Liver (tissue), 3 donors: ENCODE results near the gene MLLT3.

Experiments
- CTCF ChIP-seq: fragments of 150-350 bp; IDR thresholded peaks from 2 replicates; pipeline ENCODE4 v1.5.1; 2017; ENCODE audit warnings: improper control_type of control experiment, low read depth, low read length; ENCODE audit not compliant: missing input control
- JUND ChIP-seq, 2 donors: IDR thresholded peaks; 2 replicates each; pipeline ENCODE4 v1.6.1; 2016; ENCODE audit warnings: antibody characterized with exemption in 2 of 2
- RAD21 ChIP-seq, 2 donors: IDR thresholded peaks; 2 replicates each; pipeline ENCODE4 v1.6.1; 2016; ENCODE audit warnings: antibody characterized with exemption in 2 of 2, mild to moderate bottlenecking in 2 of 2
- TAF1 ChIP-seq: conservative IDR thresholded peaks from 2 replicates; pipeline ENCODE4 v1.6.1; 2016; ENCODE audit warnings: antibody characterized with exemption, mild to moderate bottlenecking
- donor health status: healthy.
- donor health status: healthy.

GRCh38 chr9:20310024-20310423 lies 312.3 kb downstream of the MLLT3 start:
- TF ChIP-seq CTCF (no peak), JUND (IDR thresholded peaks at IDR 0.05) (no peak), RAD21 (IDR thresholded peaks at IDR 0.05) (no peak), TAF1 (no peak)
